ENCODE results near the gene GNRHR.

DNA sequence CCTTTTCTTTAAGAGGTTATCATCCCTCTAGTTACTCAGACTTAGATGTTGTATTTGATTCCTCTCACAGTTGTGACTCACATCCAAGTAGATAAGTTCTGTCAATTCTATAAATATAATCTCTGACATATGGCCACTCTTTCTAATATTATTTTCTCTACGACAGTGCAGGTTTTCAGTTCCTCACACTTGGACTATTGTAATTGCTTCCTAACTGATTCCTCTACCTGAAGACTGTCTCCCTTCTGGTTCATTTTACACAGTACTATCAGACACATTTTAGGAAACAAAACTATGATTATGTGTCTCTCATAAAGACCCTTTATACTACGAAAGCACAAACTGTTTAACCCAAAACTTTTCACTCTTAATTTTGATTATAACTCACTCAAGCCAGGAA, 31.3 kb upstream of the GNRHR start:
- TF ChIP-seq, protein P1, sequence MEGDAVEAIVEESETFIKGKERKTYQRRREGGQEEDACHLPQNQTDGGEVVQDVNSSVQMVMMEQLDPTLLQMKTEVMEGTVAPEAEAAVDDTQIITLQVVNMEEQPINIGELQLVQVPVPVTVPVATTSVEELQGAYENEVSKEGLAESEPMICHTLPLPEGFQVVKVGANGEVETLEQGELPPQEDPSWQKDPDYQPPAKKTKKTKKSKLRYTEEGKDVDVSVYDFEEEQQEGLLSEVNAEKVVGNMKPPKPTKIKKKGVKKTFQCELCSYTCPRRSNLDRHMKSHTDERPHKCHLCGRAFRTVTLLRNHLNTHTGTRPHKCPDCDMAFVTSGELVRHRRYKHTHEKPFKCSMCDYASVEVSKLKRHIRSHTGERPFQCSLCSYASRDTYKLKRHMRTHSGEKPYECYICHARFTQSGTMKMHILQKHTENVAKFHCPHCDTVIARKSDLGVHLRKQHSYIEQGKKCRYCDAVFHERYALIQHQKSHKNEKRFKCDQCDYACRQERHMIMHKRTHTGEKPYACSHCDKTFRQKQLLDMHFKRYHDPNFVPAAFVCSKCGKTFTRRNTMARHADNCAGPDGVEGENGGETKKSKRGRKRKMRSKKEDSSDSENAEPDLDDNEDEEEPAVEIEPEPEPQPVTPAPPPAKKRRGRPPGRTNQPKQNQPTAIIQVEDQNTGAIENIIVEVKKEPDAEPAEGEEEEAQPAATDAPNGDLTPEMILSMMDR (IDR thresholded peaks at IDR 0.05; ENCODE audit: poor library complexity) = no peak
- TF ChIP-seq EZH2 (IDR thresholded peaks at IDR 0.05; ENCODE audit: borderline replicate concordance) = no peak
